Neuron (in vitro differentiated cells): Measurements from ENCODE around the gene ECEL1.

Source experiments
- H2AFZ ChIP-seq: one replicate; pipeline ENCODE4 v1.6.1; 2013; ENCODE audit warnings: low read depth, mild to moderate bottlenecking, inconsistent platforms, low read length, moderate library complexity
- H3K27me3 ChIP-seq: one replicate; pipeline ENCODE4 v1.6.1; 2013; ENCODE audit warnings: low read length; ENCODE audit not compliant: insufficient read depth
- H3K36me3 ChIP-seq: one replicate; pipeline ENCODE4 v1.6.1; 2013; ENCODE audit warnings: low read length; ENCODE audit not compliant: insufficient read depth
- H3K4me1 ChIP-seq: one replicate; pipeline ENCODE4 v1.6.1; 2013; ENCODE audit warnings: low read length; ENCODE audit not compliant: insufficient read depth
- H3K4me3 ChIP-seq: 2 replicates; pipeline ENCODE4 v1.5.1; 2013; ENCODE audit warnings: mild to moderate bottlenecking, low read length, moderate library complexity
- H3K9me3 ChIP-seq: one replicate; pipeline ENCODE4 v1.6.1; 2013; ENCODE audit warnings: low read length

The ECEL1 gene

DNA sequence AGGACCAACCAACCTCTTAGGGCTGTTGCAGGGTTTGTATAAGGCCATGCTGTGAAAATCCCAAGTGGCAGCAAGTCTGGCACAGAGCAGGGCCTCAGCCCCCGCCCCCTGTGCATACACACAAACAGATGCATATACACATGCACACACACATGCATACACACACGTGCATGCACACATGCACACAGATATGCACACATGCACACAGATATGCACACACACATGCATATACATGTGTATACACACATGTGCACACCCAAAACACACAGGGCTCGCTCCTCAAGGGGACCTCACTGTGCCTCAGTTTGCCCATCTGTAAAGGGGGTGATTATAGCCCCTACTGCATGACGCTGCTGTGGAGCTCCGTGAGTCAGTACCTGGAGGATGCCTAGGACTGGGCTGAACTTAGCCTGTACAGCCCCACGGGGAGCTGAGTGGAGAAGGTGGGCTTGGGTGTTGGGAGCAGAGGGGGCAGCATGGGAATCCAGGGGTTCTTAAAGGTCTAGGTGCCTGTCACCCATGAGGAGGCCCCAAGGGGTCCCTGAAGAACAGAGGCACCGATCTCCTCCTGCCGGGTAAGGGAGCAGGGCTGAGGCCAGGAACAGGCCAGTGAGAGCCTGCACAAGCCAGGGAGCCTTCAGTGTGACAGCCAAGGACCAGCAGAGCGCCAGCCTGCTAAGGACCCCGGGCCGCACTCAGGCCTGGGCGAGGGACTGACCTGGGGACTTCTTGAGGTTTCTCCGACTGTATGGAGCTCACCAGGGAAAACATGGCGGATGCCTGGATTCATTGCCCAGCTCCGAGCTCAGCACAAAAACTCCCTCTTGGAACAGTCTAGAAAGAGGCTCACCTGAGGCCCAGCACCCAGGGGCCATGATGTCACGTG, 55.7 kb downstream of the ECEL1 start:
- no peak overlapping the region for H3K4me3 ChIP-seq
- no peak overlapping the region for H2AFZ ChIP-seq
- peaks cover 21% of the 10 kb centered on the region for H3K27me3 ChIP-seq
- no peaks in the 10 kb centered on the region for H3K4me1 ChIP-seq
- H3K36me3 ChIP-seq: no peaks in the 10 kb centered on the region
- H3K9me3 ChIP-seq: no peaks in the 10 kb centered on the region
